Endodermal cell (in vitro differentiated cells): ENCODE data around the gene CD53. TPM values are rescaled to one million over a fixed set of nuclear protein-coding genes. Genes with fewer than 3 reads are reported as not detected.

Experiments used
- DNase-seq: peaks from one replicate; pipeline ENCODE4 v3.0.0-alpha.2; 2017
- H3K27ac ChIP-seq: 2 replicates; pipeline ENCODE4 v1.5.1; 2013; ENCODE audit warnings: mild to moderate bottlenecking, low read depth, low read length, moderate library complexity
- H3K27me3 ChIP-seq: 2 replicates; pipeline ENCODE4 v1.6.1; 2013; ENCODE audit warnings: mild to moderate bottlenecking, low read length, moderate library complexity; ENCODE audit not compliant: insufficient read depth, control insufficient read depth, poor library complexity, severe bottlenecking
- H3K36me3 ChIP-seq: 2 replicates; pipeline ENCODE4 v1.7.0; 2013; ENCODE audit warnings: mild to moderate bottlenecking, low read length, moderate library complexity; ENCODE audit not compliant: control insufficient read depth, insufficient read depth
- H3K4me1 ChIP-seq: one replicate; pipeline ENCODE4 v1.7.0; 2013; ENCODE audit warnings: low read length; ENCODE audit not compliant: control insufficient read depth, insufficient read depth
- H3K4me3 ChIP-seq: 2 replicates; pipeline ENCODE4 v1.5.1; 2013; ENCODE audit warnings: mild to moderate bottlenecking, low read length, moderate library complexity
- H3K9ac ChIP-seq: 2 replicates; pipeline ENCODE4 v1.6.1; 2013; ENCODE audit warnings: mild to moderate bottlenecking, low read length, moderate library complexity; ENCODE audit not compliant: poor library complexity, severe bottlenecking; ENCODE audit errors: extremely low read depth
- H3K9me3 ChIP-seq: 2 replicates; pipeline ENCODE4 v1.6.1; 2013; ENCODE audit warnings: mild to moderate bottlenecking, low read length, moderate library complexity; ENCODE audit not compliant: control insufficient read depth
- H3K27ac Mint-ChIP-seq: 2 replicates; pipeline ENCODE4 v1.8.0; 2020; ENCODE audit warnings: mixed read lengths
- H3K27me3 Mint-ChIP-seq: 2 replicates; pipeline ENCODE4 v1.8.0; 2021; ENCODE audit warnings: mild to moderate bottlenecking, mixed read lengths; ENCODE audit not compliant: insufficient read depth
- H3K36me3 Mint-ChIP-seq: 2 replicates; pipeline ENCODE4 v1.8.0; 2020; ENCODE audit warnings: low read depth, mixed read lengths
- H3K4me1 Mint-ChIP-seq: 2 replicates; pipeline ENCODE4 v1.8.0; 2020; ENCODE audit warnings: mixed read lengths
- H3K4me3 Mint-ChIP-seq: 2 replicates; pipeline ENCODE4 v1.8.0; 2020; ENCODE audit warnings: mild to moderate bottlenecking, moderate library complexity, mixed read lengths
- H3K9me3 Mint-ChIP-seq: 2 replicates; pipeline ENCODE4 v1.8.0; 2020; ENCODE audit warnings: mild to moderate bottlenecking, mixed read lengths
- WGBS, 2 experiments: methylation state at CpG; one replicate each; pipeline versions ENCODE4 v1.1.5 to v1.1.7; 2013; ENCODE audit warnings: missing lambda C conversion rate in 2 of 2, mixed read lengths in 1 of 2; ENCODE audit not compliant: insufficient coverage in 1 of 2, insufficient read length in 1 of 2; 5-methylcytosine and 5-hydroxymethylcytosine counted together
- total RNA-seq, 2 donors: library from RNA; stranded (reverse); fragmentation: NEBNext Ultra II Directional in 1 of 2; extraction: Animal tissue kit (Norgen Biotek cat#: 25700) in 1 of 2; gene quantifications; 2 replicates in 1 of 2; 3 replicates in 1 of 2; pipeline ENCODE4 v1.2.1, GENCODE V29; 2021
- TF ChIP-seq, protein P1 (sequence below): fragments of 200-600 bp; sonication (generic); conservative IDR thresholded peaks from 2 replicates; pipeline ENCODE4 v1.5.0; 2021; ENCODE audit warnings: antibody characterized with exemption, mild to moderate bottlenecking

CD53 gene
- total RNA-seq, 2 donors from 2014 or later, result not detected

DNA sequence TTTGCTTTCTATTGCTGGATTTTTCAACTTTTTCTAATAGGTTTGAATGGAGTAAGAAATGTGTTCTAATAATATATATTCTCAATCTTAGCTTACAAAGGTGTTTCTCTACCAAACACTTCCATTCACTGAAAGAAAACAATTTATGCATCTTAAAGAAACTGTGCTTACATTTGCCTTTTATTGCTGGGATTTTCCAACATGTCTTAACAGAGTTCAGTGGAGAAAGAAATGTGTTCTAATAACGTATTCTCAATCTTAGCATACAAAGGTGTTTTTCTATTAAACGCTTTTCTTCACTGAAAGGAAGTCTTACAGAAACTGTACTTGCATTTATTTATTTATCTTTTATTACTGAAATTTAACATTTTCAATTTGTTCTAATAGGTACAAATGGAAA, 5.6 kb downstream of the CD53 start:
- no peaks in the 10 kb centered on the region for H3K36me3 ChIP-seq
- no peaks in the 10 kb centered on the region for H3K36me3 Mint-ChIP-seq

DNA sequence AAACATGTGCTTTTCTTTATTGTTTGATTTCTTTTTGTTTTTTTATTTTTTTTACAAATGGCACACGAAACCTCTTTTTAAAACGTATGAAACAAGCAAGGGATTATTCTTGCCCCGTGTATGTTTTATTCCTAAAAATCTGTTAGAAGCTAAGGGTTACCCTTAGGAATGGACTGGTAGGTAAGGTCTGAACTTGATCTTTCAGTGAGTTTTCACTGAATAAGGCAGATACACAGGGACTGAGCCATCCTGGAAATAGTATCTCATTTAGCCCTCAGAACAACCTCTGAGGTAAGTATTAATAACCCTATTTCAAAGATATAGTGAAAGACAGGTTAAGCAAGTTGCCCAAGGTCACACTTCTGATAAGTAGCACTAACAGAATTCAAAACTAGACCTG, 6.0 kb downstream of the CD53 start:
- Histone ChIP-seq H3K27me3 (no peaks in the 10 kb centered on the region), H3K4me1 (peaks cover 7% of the 10 kb centered on the region), H3K9me3 (no peaks in the 10 kb centered on the region), H3K36me3 (no peaks in the 10 kb centered on the region), H3K4me3 (no peak overlapping the region), H3K27ac (no peak overlapping the region), H3K9ac (no peak overlapping the region)
- no peaks in the 10 kb centered on the region for H3K27me3 Mint-ChIP-seq
- no peaks in the 10 kb centered on the region for H3K9me3 Mint-ChIP-seq
- TF ChIP-seq, protein P1, sequence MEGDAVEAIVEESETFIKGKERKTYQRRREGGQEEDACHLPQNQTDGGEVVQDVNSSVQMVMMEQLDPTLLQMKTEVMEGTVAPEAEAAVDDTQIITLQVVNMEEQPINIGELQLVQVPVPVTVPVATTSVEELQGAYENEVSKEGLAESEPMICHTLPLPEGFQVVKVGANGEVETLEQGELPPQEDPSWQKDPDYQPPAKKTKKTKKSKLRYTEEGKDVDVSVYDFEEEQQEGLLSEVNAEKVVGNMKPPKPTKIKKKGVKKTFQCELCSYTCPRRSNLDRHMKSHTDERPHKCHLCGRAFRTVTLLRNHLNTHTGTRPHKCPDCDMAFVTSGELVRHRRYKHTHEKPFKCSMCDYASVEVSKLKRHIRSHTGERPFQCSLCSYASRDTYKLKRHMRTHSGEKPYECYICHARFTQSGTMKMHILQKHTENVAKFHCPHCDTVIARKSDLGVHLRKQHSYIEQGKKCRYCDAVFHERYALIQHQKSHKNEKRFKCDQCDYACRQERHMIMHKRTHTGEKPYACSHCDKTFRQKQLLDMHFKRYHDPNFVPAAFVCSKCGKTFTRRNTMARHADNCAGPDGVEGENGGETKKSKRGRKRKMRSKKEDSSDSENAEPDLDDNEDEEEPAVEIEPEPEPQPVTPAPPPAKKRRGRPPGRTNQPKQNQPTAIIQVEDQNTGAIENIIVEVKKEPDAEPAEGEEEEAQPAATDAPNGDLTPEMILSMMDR, result no peak
- peaks cover 6% of the 10 kb centered on the region for H3K4me1 Mint-ChIP-seq
- H3K36me3 Mint-ChIP-seq, result no peaks in the 10 kb centered on the region
- DNase-seq, result no peak
- no peak overlapping the region for H3K27ac Mint-ChIP-seq
- WGBS, 2 experiments, result 93 to 100% methylated on average over 1 to 3 of the region's 3 CpGs
- no peak overlapping the region for H3K4me3 Mint-ChIP-seq

More for the DNA sequence above, 5.6 kb downstream of the CD53 start:
- TF ChIP-seq, protein P1, result no peak
- H3K27ac ChIP-seq, result no peak overlapping the region
- H3K4me1 Mint-ChIP-seq, result peaks cover 6% of the 10 kb centered on the region
- WGBS, 2 experiments, result 92% methylated on average over 1 of the region's 2 CpGs; no CpG with 5 or more reads in 1 of the 2 experiments
- no peak overlapping the region for H3K4me3 ChIP-seq
- H3K9ac ChIP-seq, result no peak overlapping the region
- no peak overlapping the region for H3K27ac Mint-ChIP-seq
- H3K9me3 ChIP-seq, result no peaks in the 10 kb centered on the region
- no peaks in the 10 kb centered on the region for H3K9me3 Mint-ChIP-seq
- H3K27me3 Mint-ChIP-seq, result no peaks in the 10 kb centered on the region
- H3K27me3 ChIP-seq, result no peaks in the 10 kb centered on the region
- H3K4me3 Mint-ChIP-seq, result no peak overlapping the region
- peaks cover 11% of the 10 kb centered on the region for H3K4me1 ChIP-seq
- DNase-seq, result no peak

DNA sequence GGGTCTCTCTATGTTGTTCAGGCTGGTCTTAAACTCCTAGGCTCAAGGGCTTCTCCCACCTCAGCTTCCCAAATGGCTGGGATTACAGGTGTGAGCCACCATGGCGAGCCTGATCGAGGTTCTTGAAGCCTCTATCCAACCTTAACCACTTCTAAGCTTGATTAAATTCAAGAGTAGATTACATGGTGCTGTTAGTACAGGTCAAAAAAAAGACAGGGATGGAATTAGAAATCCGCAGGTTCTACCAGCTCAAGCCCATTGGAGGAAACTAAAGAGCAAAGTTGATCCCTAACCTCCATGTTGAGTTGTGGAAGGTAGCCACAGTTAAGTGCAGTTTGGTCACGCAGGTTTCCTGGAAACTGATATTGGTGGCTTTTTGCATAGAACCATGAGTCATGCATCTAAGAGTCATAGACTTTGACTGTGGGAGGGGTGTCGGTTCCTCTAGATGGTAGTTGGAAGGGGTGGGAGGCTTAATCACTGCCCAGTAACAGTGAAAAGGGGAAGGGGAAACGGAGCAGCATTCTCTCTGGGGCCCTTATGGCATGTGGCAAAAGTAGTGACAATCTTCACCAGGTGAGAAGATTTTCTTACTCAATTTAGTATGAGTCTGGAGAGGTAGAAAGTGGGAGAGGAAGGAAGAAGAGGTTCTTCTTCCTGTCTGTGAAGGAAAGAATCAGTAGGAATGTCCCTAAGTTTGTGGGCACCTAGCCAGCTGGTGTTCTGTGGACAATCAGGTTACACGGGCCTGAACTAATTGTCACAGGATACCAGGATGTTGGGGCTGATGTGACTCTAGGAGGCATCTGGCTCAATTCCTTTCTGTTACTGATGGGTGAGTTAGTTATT, 7.0 kb downstream of the CD53 start:
- H3K4me3 ChIP-seq, result no peak overlapping the region
- DNase-seq, result no peak
- H3K36me3 ChIP-seq, result no peaks in the 10 kb centered on the region
- H3K9me3 Mint-ChIP-seq, result no peaks in the 10 kb centered on the region
- H3K36me3 Mint-ChIP-seq, result no peaks in the 10 kb centered on the region
- no peak overlapping the region for H3K27ac Mint-ChIP-seq
- no peak overlapping the region for H3K9ac ChIP-seq
- peaks cover 6% of the 10 kb centered on the region for H3K4me1 Mint-ChIP-seq
- H3K4me1 ChIP-seq, result peaks cover 7% of the 10 kb centered on the region
- H3K9me3 ChIP-seq, result no peaks in the 10 kb centered on the region
- WGBS, 2 experiments, result 28 to 55% methylated on average over 3 to 7 of the region's 7 CpGs
- H3K4me3 Mint-ChIP-seq, result no peak overlapping the region
- TF ChIP-seq, protein P1, result no peak
- no peak overlapping the region for H3K27ac ChIP-seq
- H3K27me3 Mint-ChIP-seq, result no peaks in the 10 kb centered on the region
- H3K27me3 ChIP-seq, result no peaks in the 10 kb centered on the region
